Hypothalamus (tissue), 51 donors: Measurements from ENCODE around the gene SPEF1.

Experiments
- DNase-seq, 51 donors: peaks; one replicate each; lab custom pipeline; 2025; lab: John Stamatoyannopoulos, UW

Gene SPEF1

DNA sequence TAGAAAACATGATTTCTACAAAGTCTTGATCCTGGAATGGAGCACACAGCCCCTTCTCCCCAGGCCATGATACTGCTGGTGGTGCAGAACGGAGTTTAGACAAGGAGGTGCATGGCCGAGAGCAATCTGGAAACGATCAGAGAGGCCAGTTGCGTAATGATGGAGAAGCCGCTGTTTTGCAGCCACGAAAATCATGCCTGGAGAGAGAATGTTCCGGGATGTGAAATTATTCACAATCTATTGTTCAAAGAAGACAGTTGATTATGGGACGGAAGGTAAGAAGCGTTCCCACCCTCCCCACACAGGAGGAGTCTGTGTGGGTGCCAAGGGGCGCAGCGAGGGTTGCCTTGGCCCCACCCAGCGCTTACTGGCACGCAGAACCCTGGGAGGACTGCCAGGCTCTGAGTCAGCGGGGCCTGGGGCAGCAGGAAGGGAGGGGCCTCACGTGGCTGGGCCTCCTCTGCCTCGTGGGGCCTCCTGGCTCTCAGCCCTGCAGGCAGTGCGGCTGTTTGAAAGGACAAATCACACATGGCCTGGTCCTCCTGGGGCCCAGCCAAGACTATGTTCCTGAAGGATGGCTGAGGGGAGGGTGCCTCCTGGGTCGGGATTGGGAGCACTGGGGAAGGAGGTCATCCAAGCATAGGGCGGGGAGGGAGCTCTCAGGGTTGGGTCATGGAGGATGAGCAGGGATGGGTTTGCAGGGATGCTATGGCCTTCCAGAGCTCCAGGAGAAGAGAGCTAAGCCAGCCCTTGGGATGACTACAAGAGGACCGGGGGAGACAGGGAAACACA, 30.4 kb upstream of the SPEF1 start:
- peak; percentile 51 to 98 (median 95) for DNase-seq

- no peak for DNase-seq
Observed at GRCh38 chr20:3808544-3808943, 27.3 kb upstream of the SPEF1 start.

DNA sequence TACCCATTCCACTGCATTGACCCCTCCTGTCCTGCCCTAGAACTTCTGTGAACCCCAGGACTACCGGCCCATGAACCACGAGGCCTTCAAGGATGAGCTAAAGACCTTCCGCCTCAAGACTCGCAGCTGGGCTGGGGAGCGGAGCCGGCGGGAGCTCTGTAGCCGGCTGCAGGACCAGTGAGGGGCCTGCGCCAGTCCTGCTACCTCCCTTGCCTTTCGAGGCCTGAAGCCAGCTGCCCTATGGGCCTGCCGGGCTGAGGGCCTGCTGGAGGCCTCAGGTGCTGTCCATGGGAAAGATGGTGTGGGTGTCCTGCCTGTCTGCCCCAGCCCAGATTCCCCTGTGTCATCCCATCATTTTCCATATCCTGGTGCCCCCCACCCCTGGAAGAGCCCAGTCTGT, 23.5 kb upstream of the SPEF1 start:
- DNase-seq = no peak

DNA sequence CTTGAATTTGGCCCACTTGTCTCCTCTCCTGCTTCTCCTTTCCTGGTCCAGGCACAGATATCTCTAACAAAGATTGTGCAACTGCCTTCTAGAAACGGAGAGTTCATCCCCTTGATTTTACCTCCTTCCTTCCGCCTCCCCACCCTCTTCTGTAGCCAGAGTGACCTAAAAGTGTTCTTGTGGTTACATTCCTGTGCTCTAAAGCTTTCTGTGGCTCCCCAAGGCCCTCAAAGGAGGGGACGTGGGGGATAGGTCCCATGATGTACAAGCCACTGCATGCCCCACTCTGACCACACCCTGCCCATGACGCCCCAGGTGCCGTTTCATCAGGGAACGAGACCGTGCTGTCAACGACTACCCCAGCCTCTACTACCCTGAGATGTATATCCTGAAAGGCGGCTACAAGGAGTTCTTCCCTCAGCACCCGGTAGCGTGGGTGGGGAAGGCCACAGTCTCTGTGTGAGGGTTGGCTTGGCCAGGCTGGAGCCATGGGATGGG, 23.1 kb upstream of the SPEF1 start:
- no peak for DNase-seq

DNA sequence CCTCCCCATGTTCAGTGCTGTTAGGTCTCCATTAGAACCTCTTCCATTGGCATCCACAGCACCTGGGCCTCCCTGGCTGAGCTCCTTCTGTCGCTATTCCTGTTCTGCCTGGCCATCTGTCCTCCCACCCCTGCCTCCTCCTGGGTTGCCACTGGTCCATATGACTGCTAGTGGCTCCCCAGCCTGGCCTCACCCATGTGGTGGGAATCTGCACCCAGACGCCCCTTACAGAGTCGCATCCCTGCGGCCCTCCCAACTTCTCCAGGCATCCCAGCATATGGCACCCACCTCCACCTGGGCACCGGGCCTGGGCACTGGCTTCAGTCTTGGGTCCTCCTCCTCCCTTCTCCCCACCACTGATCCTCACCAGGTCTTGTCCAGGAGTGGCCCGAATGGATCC, 22.6 kb upstream of the SPEF1 start:
- no peak for DNase-seq

DNA sequence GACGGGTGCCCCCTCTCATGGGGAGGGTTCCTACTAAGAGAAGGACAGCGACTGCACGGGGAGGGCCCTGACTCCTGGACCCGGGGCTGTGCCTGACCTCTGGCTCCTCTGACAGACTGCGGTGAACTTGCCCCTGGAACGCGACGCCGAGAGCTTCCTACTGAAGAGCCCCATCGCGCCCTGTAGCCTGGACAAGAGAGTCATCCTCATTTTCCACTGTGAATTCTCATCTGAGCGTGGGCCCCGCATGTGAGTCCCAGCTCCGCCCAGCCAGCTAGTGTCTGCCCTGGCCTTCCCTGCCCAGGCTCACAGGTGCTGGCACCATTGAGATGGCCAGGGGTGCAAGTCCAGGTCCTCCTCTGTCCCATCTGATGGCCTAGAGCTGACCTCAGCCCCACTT, 22.0 kb upstream of the SPEF1 start:
- DNase-seq = no peak

DNA sequence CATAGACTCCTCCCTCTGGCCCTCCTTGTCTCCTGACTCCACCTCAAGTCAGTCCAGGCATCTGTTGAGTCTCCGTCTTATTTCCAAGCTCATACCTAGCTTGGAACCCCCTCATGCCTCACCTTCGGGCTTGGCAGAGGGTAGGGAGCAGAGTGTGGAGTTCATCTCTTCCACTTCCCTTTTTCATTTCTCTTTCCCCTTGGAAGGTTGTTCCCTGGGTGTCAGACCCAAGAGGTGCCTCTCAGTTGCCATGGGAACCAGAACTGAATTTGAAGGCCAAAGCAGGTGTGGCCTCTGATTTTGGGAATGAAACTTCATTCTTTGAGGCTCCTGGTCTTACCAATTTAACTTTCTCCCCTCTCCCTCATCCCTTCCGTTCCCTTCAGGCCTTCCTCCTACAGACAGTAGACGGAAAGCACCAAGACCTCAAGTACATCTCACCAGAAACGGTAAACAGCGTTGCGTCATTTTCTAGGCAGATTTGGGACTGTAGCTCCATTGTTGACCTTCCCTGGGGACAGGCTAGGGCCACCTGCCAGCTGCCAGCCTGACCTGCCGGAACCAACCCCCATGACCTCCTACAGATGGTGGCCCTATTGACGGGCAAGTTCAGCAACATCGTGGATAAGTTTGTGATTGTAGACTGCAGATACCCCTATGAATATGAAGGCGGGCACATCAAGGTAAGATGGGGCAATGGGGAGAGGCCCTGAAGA, 21.4 kb upstream of the SPEF1 start:
- no peak for DNase-seq

DNA sequence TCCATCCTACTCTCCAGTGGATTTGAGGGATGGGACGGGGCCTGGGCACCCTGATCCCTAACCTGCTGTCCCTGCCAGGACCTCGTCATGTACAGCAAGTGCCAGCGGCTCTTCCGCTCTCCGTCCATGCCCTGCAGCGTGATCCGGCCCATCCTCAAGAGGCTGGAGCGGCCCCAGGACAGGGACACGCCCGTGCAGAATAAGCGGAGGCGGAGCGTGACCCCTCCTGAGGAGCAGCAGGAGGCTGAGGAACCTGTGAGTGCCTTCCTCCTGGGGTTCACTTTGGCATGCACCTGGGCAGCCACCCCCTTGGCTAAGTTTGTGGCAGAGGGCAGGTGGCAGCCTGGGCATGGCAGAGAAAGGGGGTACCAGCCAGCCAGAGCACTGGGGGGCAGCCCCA, 20.6 kb upstream of the SPEF1 start:
- DNase-seq = no peak

DNA sequence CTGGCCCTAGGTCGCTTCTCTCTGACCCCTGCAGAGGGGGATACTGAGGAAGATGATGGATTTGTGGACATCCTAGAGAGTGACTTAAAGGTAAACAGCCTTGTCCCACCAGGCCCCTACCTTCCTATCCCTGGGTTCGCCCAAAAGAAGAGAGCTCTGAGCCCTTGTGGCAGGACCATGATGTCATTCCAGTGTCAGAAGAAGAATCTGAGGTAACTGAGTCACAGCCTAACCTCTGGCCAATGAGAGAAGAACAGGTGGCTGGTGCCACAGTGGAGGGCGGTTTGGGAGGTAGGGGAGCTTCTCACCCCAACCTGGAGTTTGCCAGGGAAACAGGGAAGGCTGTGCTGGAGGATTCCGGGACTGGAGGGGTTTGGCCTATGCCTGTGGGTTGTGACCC, 20.1 kb upstream of the SPEF1 start:
- no peak for DNase-seq

DNA sequence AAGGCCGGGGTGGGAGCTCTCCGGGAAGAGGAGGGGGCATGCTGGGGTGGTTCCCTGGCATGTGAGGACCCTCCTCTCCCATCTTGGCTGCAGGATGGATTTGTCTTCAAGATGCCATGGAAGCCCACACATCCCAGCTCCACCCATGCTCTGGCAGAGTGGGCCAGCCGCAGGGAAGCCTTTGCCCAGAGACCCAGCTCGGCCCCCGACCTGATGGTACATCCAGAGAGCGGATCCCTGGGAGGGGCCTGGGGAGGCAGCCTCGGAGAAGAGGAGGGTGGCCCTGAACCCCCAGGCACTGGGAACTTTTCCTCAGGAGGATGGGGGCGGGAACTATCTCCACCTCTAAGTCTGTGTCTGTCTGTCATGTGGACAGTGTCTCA, 19.6 kb upstream of the SPEF1 start:
- DNase-seq = no peak

GRCh38 chr20:3800256-3800877, 19.1 kb upstream of the SPEF1 start:
- DNase-seq = no peak

DNA sequence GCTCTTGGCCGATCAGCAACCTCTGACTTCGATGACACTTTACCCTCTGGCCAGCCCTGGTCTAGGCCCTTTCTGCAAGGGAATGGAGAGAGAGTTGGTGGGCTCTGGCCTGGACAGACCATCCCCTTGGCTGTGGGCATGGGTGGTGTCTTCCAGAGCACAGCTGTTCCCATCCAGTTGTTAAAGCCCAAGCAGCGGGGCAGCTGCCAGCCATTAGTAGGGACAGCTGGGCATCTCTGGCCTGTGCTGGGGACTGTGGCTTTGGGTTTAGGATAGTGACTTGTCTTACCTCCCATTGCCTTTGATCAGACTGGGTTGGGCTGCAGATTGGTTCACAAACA, 17.6 kb upstream of the SPEF1 start:
- no peak for DNase-seq

DNA sequence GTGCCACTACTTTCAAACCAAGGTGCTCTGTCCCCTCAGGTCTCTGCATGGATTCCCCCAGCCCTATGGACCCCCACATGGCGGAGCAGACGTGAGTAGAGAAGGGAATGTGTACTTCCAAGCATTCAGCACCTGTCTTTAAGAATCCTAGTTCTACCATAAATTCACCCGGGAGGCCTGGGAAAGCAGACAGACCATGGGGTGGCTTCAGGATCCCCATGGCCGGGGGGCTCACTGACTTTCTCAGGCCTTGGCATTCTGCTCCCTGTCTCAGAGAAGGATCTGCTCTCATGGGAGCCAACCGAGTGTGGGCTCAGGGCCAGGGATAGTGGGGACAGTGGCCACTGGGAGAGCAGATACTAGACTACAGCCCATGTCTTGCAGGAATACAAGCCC, 17.1 kb upstream of the SPEF1 start:
- peak in 12 of 51 donors; percentile 15 to 46 (median 20) for DNase-seq

GRCh38 chr20:3797592-3798372, 16.5 kb upstream of the SPEF1 start:
- DNase-seq = no peak

- no peak for DNase-seq
Observed at GRCh38 chr20:3797226-3797545, 15.9 kb upstream of the SPEF1 start.

DNA sequence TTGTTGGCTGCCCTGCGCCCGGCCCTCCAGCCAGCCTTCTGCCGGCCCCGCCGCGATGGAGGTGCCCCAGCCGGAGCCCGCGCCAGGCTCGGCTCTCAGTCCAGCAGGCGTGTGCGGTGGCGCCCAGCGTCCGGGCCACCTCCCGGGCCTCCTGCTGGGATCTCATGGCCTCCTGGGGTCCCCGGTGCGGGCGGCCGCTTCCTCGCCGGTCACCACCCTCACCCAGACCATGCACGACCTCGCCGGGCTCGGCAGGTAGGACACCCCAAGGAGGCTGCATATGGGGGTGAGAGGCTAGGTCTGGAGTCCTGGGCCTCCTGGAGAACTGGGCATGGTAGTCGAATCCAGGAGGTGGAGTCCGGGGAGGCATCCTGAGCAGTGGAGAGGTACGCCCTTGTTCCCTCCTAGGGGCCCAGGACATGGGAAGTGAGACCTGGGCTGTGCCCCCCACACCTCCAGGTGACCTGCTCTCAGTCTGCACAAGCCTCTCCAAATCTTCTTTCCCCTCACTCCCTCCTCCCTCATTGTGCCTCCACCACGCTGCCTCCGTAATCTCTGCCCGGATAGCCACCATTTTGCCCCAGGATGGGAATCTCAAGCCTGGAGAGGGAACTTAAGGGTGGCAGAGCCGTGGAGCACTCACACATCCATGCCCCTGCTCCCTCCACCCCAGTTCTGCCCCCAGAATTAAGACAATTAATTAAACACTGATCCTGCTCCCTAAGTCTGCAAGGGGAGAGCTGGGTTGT, 15.4 kb upstream of the SPEF1 start:
- DNase-seq = peak in 1 of 51 donors; percentile 55

DNA sequence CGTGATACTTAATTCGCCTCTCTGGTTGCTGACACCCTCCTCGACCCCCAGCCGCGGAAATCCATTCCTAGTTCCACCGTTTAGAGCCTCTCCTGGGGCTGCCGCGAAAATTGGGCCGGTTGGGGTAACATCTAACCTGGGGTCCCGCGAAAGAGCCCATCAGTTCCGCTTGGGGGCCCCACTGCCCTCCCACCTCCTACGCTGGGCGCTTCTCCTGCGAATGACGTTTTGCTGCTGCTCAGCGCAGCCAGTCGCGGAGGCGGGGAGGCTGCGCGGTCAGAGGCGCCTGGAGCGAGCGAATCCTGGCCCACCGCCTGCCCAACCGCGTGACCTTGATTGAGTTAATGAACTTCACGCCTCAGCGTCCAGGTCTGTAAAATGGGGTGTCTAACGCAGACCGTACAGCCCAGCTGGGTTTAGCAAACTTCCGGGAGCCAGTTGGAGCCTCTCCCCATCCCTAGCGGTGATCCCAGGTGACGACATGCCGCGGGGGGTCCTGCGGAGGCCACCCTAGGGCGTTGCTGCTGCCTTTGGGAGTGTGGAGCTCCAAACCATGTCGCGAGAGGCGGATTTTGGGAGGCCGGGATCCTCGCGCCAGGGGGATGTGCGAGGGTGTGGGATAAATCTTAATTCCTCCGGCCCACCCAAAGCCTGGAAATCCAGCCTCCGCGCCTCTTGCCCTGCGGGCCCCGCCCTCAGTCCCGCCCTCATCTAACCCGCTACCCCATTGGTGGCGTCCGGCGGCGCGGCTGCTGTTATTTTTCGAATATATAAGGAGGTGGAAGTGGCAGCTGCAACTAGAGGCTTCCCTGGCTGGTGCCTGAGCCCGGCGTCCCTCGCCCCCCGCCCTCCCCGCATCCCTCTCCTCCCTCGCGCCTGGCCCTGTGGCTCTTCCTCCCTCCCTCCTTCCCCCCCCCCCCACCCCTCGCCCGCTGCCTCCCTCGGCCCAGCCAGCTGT, 14.5 kb upstream of the SPEF1 start, which contains the start of gene CDC25B:
Gene CDC25B (plus strand): TSS at position 800 of the 958 bp plus-strand sequence. CDS start 222 bp downstream, outside the sequence.
- DNase-seq = peak; percentile 54 to 96 (median 90)

GRCh38 chr20:3794701-3795420, 13.6 kb upstream of the SPEF1 start:
- DNase-seq = no peak
